Measurements from ENCODE around the gene C12orf43.

- TF ChIP-seq CTCF (IDR thresholded peaks at IDR 0.05), result no peak
- no peak for TF ChIP-seq POLR2A (IDR thresholded peaks at IDR 0.05)
- no peak for TF ChIP-seq POLR2AphosphoS5 (IDR thresholded peaks at IDR 0.05)
These were observed 36.9 kb downstream of the C12orf43 start for GRCh38 chr12:120979220-120979861.

All from breast epithelium (tissue), 3 donors.